Stimulated activated naive CD4-positive, alpha-beta T cell (primary cell): ENCODE results near the gene DVL1.
A peak's percentile ranks its signal among the peaks of the same experiment; 100 is the strongest.

Source experiments
- DNase-seq, 6 experiments: peaks; one replicate each; lab custom pipeline; 2025; lab: John Stamatoyannopoulos, UW

Gene DVL1

GRCh38 chr1:1296070-1297061, 52.9 kb downstream of the DVL1 start:
- DNase-seq = no peak

GRCh38 chr1:1295154-1295923, 53.9 kb downstream of the DVL1 start:
- no peak for DNase-seq

GRCh38 chr1:1294250-1294890, 54.8 kb downstream of the DVL1 start:
- no peak for DNase-seq

- no peak for DNase-seq
These were observed 55.7 kb downstream of the DVL1 start for GRCh38 chr1:1293263-1294249.

GRCh38 chr1:1292851-1293250, 56.4 kb downstream of the DVL1 start:
- no peak for DNase-seq

- DNase-seq = no peak
These were observed 56.8 kb downstream of the DVL1 start for GRCh38 chr1:1292442-1292779.

- DNase-seq = peak; percentile 29 to 65 (median 48)
These were observed 57.4 kb downstream of the DVL1 start for GRCh38 chr1:1291548-1292441.

GRCh38 chr1:1291023-1291528, 58.1 kb downstream of the DVL1 start:
- DNase-seq = no peak

GRCh38 chr1:1290238-1290731, 58.9 kb downstream of the DVL1 start:
- DNase-seq = peak; percentile 16 to 53 (median 42)

- DNase-seq = no peak
These were observed 61.7 kb downstream of the DVL1 start for GRCh38 chr1:1287288-1288110.

- no peak for DNase-seq
These were observed 62.6 kb downstream of the DVL1 start for GRCh38 chr1:1286313-1287261.

GRCh38 chr1:1285611-1286311, 63.5 kb downstream of the DVL1 start:
- DNase-seq = no peak
